Keratinocyte (primary cell): ENCODE results near the gene SPAST. TPM values are rescaled to one million over a fixed set of nuclear protein-coding genes. Genes with fewer than 3 reads are reported as not detected.

Source experiments
- DNase-seq: peaks from one replicate; pipeline ENCODE4 v3.0.0-alpha.2; 2011; ENCODE audit warnings: low read depth, missing footprints, low spot score
- FAIRE-seq: peaks from 2 replicates; lab custom pipeline; 2011; peaks lifted over from hg19 to GRCh38; lab: Jason Lieb, UNC
- H2AFZ ChIP-seq: 2 replicates; pipeline ENCODE4 v1.6.0; 2012; ENCODE audit warnings: low read length, control low read depth, inconsistent platforms; ENCODE audit not compliant: control insufficient read depth
- H3K27ac ChIP-seq: 2 replicates; pipeline ENCODE4 v1.5.1; 2011; ENCODE audit warnings: low read length; ENCODE audit not compliant: control insufficient read depth, insufficient read depth
- H3K27me3 ChIP-seq: 3 replicates; pipeline ENCODE4 v1.6.0; 2011; ENCODE audit warnings: low read length; ENCODE audit not compliant: control insufficient read depth, insufficient read depth; ENCODE audit errors: extremely low read depth
- H3K36me3 ChIP-seq, 2 experiments: 2 replicates in 1 of 2; 3 replicates in 1 of 2; pipeline ENCODE4 v1.5.1; 2011; ENCODE audit warnings: low read length in 2 of 2, mild to moderate bottlenecking in 1 of 2; ENCODE audit not compliant: control insufficient read depth in 2 of 2, insufficient read depth in 2 of 2; ENCODE audit errors: extremely low read depth in 1 of 2
- H3K4me1 ChIP-seq: 3 replicates; pipeline ENCODE4 v1.5.1; 2011; ENCODE audit warnings: low read length; ENCODE audit not compliant: control insufficient read depth, insufficient read depth; ENCODE audit errors: extremely low read depth
- H3K4me2 ChIP-seq: 3 replicates; pipeline ENCODE4 v1.6.0; 2011; ENCODE audit warnings: low read depth, low read length; ENCODE audit not compliant: control insufficient read depth, insufficient read depth; ENCODE audit errors: extremely low read depth
- H3K4me3 ChIP-seq, 3 experiments: fragments of 200-600 bp in 1 of 3; sonication (generic) in 1 of 3; 2 replicates in 2 of 3; 3 replicates in 1 of 3; pipeline ENCODE4 v1.5.1; 2011 to 2016; ENCODE audit warnings: low read length in 3 of 3, mild to moderate bottlenecking in 3 of 3, control low read depth in 2 of 3, inconsistent platforms in 1 of 3, low read depth in 1 of 3, mixed read lengths in 1 of 3, mixed run types in 1 of 3, moderate library complexity in 1 of 3; ENCODE audit not compliant: control insufficient read depth in 2 of 3, insufficient read depth in 2 of 3; ENCODE audit errors: extremely low read depth in 1 of 3
- H3K79me2 ChIP-seq: 2 replicates; pipeline ENCODE4 v1.6.0; 2012; ENCODE audit warnings: low read length; ENCODE audit not compliant: control insufficient read depth, insufficient read depth
- H3K9ac ChIP-seq: 3 replicates; pipeline ENCODE4 v1.6.0; 2011; ENCODE audit warnings: low read length; ENCODE audit not compliant: control insufficient read depth, insufficient read depth; ENCODE audit errors: extremely low read depth
- H3K9me1 ChIP-seq: 3 replicates; pipeline ENCODE4 v1.6.0; 2011; ENCODE audit warnings: low read length; ENCODE audit not compliant: control insufficient read depth, insufficient read depth; ENCODE audit errors: extremely low read depth
- H3K9me3 ChIP-seq: 2 replicates; pipeline ENCODE4 v1.5.1; 2012; ENCODE audit warnings: low read depth, low read length; ENCODE audit not compliant: control insufficient read depth
- H4K20me1 ChIP-seq: 3 replicates; pipeline ENCODE4 v1.6.0; 2011; ENCODE audit warnings: low read length; ENCODE audit not compliant: control insufficient read depth, insufficient read depth; ENCODE audit errors: extremely low read depth
- EZH2 ChIP-seq: IDR thresholded peaks from one replicate; pipeline ENCODE4 v1.6.1; 2012; ENCODE audit warnings: inconsistent platforms, mild to moderate bottlenecking, low read length, moderate library complexity
- dilution Hi-C: fragments of 300-500 bp; cut with MboI; formaldehyde crosslinking; loops from one replicate; pipeline ENCODE4 v1.7.0; 2020; ENCODE audit warnings: low sequenced_read_pairs; ENCODE audit not compliant: extremely low pct_ligation_motif_present
- polyA plus RNA-seq, 5 experiments: library from polyadenylated mRNA; depleted of rRNA in 3 of 5; stranded (reverse) in 3 of 5; stranded (forward) in 1 of 5; unstranded in 1 of 5; fragments of >200 nt; gene quantifications; 1 replicate in 1 of 5; 2 replicates in 3 of 5; 3 replicates in 1 of 5; pipeline versions ENCODE4 v1.2.1 to v1.2.3, GENCODE V29; 2011 to 2012; ENCODE audit warnings: missing spikeins in 2 of 5, low read depth in 1 of 5, low replicate concordance in 1 of 5
- TF ChIP-seq, protein P1 (sequence below), 3 experiments: IDR thresholded peaks in 1 of 3; conservative IDR thresholded peaks in 1 of 3; optimal IDR thresholded peaks in 1 of 3; 2 replicates in 2 of 3; 3 replicates in 1 of 3; pipeline versions ENCODE3 to v1.5.1; 2011; ENCODE audit warnings: low read length in 3 of 3, mild to moderate bottlenecking in 3 of 3, moderate library complexity in 2 of 3, control low read depth in 1 of 3, inconsistent platforms in 1 of 3; ENCODE audit not compliant: insufficient read depth in 2 of 3; ENCODE audit errors: extremely low read depth in 1 of 3

Gene SPAST
- polyA plus RNA-seq, 1 donor (not counting 4 experiments of a cell fraction or from before 2014, with no cell fraction given) = 9.5 TPM

GRCh38 chr2:32128636-32129035 is 65.3 kb downstream of the SPAST start:
- Histone ChIP-seq H3K27me3 (no peaks in the 10 kb centered on the region), H2AFZ (no peak overlapping the region), H3K4me2 (no peak overlapping the region), H3K9me1 (no peaks in the 10 kb centered on the region), H3K4me1 (no peaks in the 10 kb centered on the region), H3K27ac (no peak overlapping the region), H3K9me3 (no peaks in the 10 kb centered on the region), H3K36me3 (peaks cover 0 to 4% of the 10 kb centered on the region in 2 experiments), H3K4me3 (no peak overlapping the region), H3K9ac (no peak overlapping the region), H4K20me1 (no peaks in the 10 kb centered on the region), H3K79me2 (no peaks in the 10 kb centered on the region)
- no peak for FAIRE-seq
- no peak for DNase-seq
- dilution Hi-C loops = no loop called here
- TF ChIP-seq, protein P1, sequence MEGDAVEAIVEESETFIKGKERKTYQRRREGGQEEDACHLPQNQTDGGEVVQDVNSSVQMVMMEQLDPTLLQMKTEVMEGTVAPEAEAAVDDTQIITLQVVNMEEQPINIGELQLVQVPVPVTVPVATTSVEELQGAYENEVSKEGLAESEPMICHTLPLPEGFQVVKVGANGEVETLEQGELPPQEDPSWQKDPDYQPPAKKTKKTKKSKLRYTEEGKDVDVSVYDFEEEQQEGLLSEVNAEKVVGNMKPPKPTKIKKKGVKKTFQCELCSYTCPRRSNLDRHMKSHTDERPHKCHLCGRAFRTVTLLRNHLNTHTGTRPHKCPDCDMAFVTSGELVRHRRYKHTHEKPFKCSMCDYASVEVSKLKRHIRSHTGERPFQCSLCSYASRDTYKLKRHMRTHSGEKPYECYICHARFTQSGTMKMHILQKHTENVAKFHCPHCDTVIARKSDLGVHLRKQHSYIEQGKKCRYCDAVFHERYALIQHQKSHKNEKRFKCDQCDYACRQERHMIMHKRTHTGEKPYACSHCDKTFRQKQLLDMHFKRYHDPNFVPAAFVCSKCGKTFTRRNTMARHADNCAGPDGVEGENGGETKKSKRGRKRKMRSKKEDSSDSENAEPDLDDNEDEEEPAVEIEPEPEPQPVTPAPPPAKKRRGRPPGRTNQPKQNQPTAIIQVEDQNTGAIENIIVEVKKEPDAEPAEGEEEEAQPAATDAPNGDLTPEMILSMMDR (optimal IDR thresholded peaks at IDR 0.05 in 1 of 3, IDR thresholded peaks at IDR 0.05 in 1 of 3, conservative IDR thresholded peaks at IDR 0.05 in 1 of 3; ENCODE audit: extremely low read depth in 1 of 3, insufficient read depth in 2 of 3, low read length in 3 of 3) = no peak
- no peak for TF ChIP-seq EZH2

DNA sequence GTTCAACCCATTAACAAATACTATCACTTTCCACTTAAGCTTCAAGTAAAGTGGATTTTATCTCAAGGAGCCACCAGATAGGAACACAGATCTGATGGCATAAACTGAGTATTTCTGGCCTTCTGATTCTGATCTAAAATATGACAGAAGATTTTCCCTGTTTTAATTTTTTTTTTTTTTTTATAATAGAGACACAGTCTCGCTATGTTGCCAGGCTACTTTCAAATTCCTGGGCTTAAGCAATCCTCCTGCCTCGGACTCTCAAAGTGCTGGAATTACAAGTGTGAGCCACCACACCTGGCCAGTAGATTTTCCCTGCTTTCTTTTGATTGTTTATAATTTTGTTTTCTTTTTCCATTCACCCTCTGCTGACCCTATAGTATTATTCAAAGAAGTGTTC is 65.7 kb downstream of the SPAST start:
- Histone ChIP-seq H2AFZ (no peak overlapping the region), H3K4me3 (no peak overlapping the region), H3K9me1 (no peaks in the 10 kb centered on the region), H3K9me3 (no peaks in the 10 kb centered on the region), H3K36me3 (peaks cover 0 to 4% of the 10 kb centered on the region in 2 experiments), H3K27me3 (no peaks in the 10 kb centered on the region), H3K79me2 (no peaks in the 10 kb centered on the region), H4K20me1 (no peaks in the 10 kb centered on the region), H3K9ac (no peak overlapping the region), H3K27ac (no peak overlapping the region), H3K4me1 (no peaks in the 10 kb centered on the region), H3K4me2 (no peak overlapping the region)
- TF ChIP-seq, protein P1 (optimal IDR thresholded peaks at IDR 0.05 in 1 of 3, IDR thresholded peaks at IDR 0.05 in 1 of 3, conservative IDR thresholded peaks at IDR 0.05 in 1 of 3; ENCODE audit: extremely low read depth in 1 of 3, insufficient read depth in 2 of 3, low read length in 3 of 3) = no peak
- TF ChIP-seq EZH2 = no peak
- DNase-seq (no peak), FAIRE-seq (no peak)
- dilution Hi-C loops = no loop called here
